GM23338 (cell line): Measurements from ENCODE around the gene GOLGB1. TPM values are rescaled to one million over a fixed set of nuclear protein-coding genes. Genes with fewer than 3 reads are reported as not detected.

Experiments
- ATAC-seq: fragments of 200-7000 bp; cut with Tn5 transposase; 3 replicates; pipeline ENCODE4 v1.9.1; 2020
- DNase-seq: peaks from one replicate; pipeline ENCODE4 v3.0.0-alpha.2; 2015; ENCODE audit warnings: low spot score
- H2AFZ ChIP-seq: fragments of 200-600 bp; sonication (generic); 2 replicates; pipeline ENCODE4 v1.8.0; 2016; ENCODE audit warnings: antibody characterized with exemption, mild to moderate bottlenecking, moderate library complexity
- H3F3A ChIP-seq: fragments of 200-600 bp; sonication (generic); replicated peaks from 2 replicates; pipeline ENCODE4 v1.8.0; 2017; ENCODE audit warnings: antibody characterized with exemption, mixed run types, low read depth
- H3K27ac ChIP-seq: fragments of 200-600 bp; sonication (generic); 2 replicates; pipeline ENCODE4 v1.6.1; 2016; ENCODE audit warnings: low read depth
- H3K27me3 ChIP-seq: fragments of 200-600 bp; sonication (generic); 2 replicates; pipeline ENCODE4 v1.8.0; 2016; ENCODE audit warnings: mild to moderate bottlenecking, mixed run types, moderate library complexity; ENCODE audit not compliant: insufficient read depth
- H3K36me3 ChIP-seq: fragments of 200-600 bp; sonication (generic); 2 replicates; pipeline ENCODE4 v1.8.0; 2016; ENCODE audit warnings: mild to moderate bottlenecking; ENCODE audit not compliant: insufficient read depth
- H3K4me1 ChIP-seq: fragments of 200-600 bp; sonication (generic); 2 replicates; pipeline ENCODE4 v1.8.0; 2016; ENCODE audit warnings: mild to moderate bottlenecking, moderate library complexity; ENCODE audit not compliant: insufficient read depth
- H3K4me2 ChIP-seq: fragments of 200-600 bp; sonication (generic); 2 replicates; pipeline ENCODE4 v1.7.1; 2017; ENCODE audit warnings: mixed run types
- H3K4me3 ChIP-seq: fragments of 200-600 bp; sonication (generic); 2 replicates; pipeline ENCODE4 v1.6.1; 2016; ENCODE audit warnings: mixed run types
- H3K79me2 ChIP-seq: fragments of 200-600 bp; sonication (generic); replicated peaks from 2 replicates; pipeline ENCODE4 v1.8.0; 2017; ENCODE audit warnings: mild to moderate bottlenecking; ENCODE audit not compliant: insufficient read depth
- H3K9me2 ChIP-seq: fragments of 200-600 bp; sonication (generic); 2 replicates; pipeline ENCODE4 v1.8.0; 2017; ENCODE audit not compliant: insufficient read depth
- H4K20me1 ChIP-seq: fragments of 200-600 bp; sonication (generic); replicated peaks from 2 replicates; pipeline ENCODE4 v1.8.0; 2017; ENCODE audit warnings: mild to moderate bottlenecking; ENCODE audit not compliant: insufficient read depth
- H3K27ac Mint-ChIP-seq: 2 replicates; pipeline ENCODE4 v1.8.0; 2020; ENCODE audit warnings: inconsistent platforms, mild to moderate bottlenecking, moderate library complexity, mixed read lengths
- H3K27me3 Mint-ChIP-seq: 3 replicates; pipeline ENCODE4 v1.8.0; 2022; ENCODE audit warnings: low read depth, mild to moderate bottlenecking, moderate library complexity, mixed read lengths, inconsistent platforms; ENCODE audit not compliant: insufficient read depth, poor library complexity
- H3K36me3 Mint-ChIP-seq: 3 replicates; pipeline ENCODE4 v1.8.0; 2021; ENCODE audit warnings: low read depth, mild to moderate bottlenecking, inconsistent platforms, moderate library complexity, mixed read lengths
- H3K4me1 Mint-ChIP-seq: 3 replicates; pipeline ENCODE4 v1.8.0; 2020; ENCODE audit warnings: mild to moderate bottlenecking, inconsistent platforms, mixed read lengths
- H3K4me3 Mint-ChIP-seq: 3 replicates; pipeline ENCODE4 v1.8.0; 2021; ENCODE audit warnings: moderate library complexity, mild to moderate bottlenecking, inconsistent platforms, mixed read lengths
- H3K9me3 Mint-ChIP-seq: 3 replicates; pipeline ENCODE4 v1.8.0; 2020; ENCODE audit warnings: moderate library complexity, mild to moderate bottlenecking, inconsistent platforms, mixed read lengths
- ETS1 ChIP-seq: IDR thresholded peaks from 2 replicates; pipeline ENCODE4 v1.6.1; 2016; ENCODE audit warnings: antibody characterized with exemption
- EZH2 ChIP-seq: fragments of 200-600 bp; sonication (generic); IDR thresholded peaks from one replicate; pipeline ENCODE4 v1.8.0; 2017; ENCODE audit warnings: antibody characterized with exemption, mild to moderate bottlenecking, low read depth; ENCODE audit not compliant: unreplicated experiment
- ZNF114 ChIP-seq: fragments of 250-450 bp; sonication (Bioruptor Pico); IDR thresholded peaks from 2 replicates; pipeline ENCODE4 v1.5.0; 2020; ENCODE audit warnings: mild to moderate bottlenecking, moderate library complexity
- polyA plus RNA-seq: library from polyadenylated mRNA; unstranded; fragments of >200 nt; fragmentation: Nextera tagmentation; extraction: Ambion mirVana; gene quantifications from 2 replicates; pipeline ENCODE4 v1.2.1, GENCODE V29; 2016
- total RNA-seq: library from RNA; depleted of rRNA; stranded (reverse); fragments of >200 nt; shearing (Covaris generic); gene quantifications from 2 replicates; pipeline ENCODE4 v1.2.3, GENCODE V29; 2014
- TF ChIP-seq, protein P1 (sequence below): fragments of 250-450 bp; sonication (Bioruptor Pico); IDR thresholded peaks from 2 replicates; pipeline ENCODE4 v1.5.0; 2020; ENCODE audit warnings: mild to moderate bottlenecking, moderate library complexity

GOLGB1 gene
- total and polyA plus RNA-seq, 2 experiments from 2014 or later: 34.5 to 56.8 TPM

GRCh38 chr3:121718205-121718846 is 31.2 kb downstream of the GOLGB1 start:
- peaks cover 37% of the 10 kb centered on the region for H3K36me3 ChIP-seq
- no peak overlapping the region for H2AFZ ChIP-seq
- H3K27ac Mint-ChIP-seq: no peak overlapping the region
- no peaks in the 10 kb centered on the region for H3K4me1 ChIP-seq
- no peak overlapping the region for H3K4me2 ChIP-seq
- TF ChIP-seq EZH2: no peak
- TF ChIP-seq ZNF114 (CRISPR knock-in tag): no peak
- TF ChIP-seq ETS1: no peak
- H4K20me1 ChIP-seq: no peaks in the 10 kb centered on the region
- no peak for DNase-seq
- H3K36me3 Mint-ChIP-seq: peaks cover 44% of the 10 kb centered on the region
- no peaks in the 10 kb centered on the region for H3K27me3 Mint-ChIP-seq
- no peak overlapping the region for H3K4me3 ChIP-seq
- ATAC-seq: no peak
- no peaks in the 10 kb centered on the region for H3F3A ChIP-seq
- no peaks in the 10 kb centered on the region for H3K79me2 ChIP-seq
- no peaks in the 10 kb centered on the region for H3K27me3 ChIP-seq
- no peak overlapping the region for H3K4me3 Mint-ChIP-seq
- H3K27ac ChIP-seq: no peak overlapping the region
- H3K9me2 ChIP-seq: no peaks in the 10 kb centered on the region
- no peaks in the 10 kb centered on the region for H3K9me3 Mint-ChIP-seq
- H3K4me1 Mint-ChIP-seq: no peaks in the 10 kb centered on the region

DNA sequence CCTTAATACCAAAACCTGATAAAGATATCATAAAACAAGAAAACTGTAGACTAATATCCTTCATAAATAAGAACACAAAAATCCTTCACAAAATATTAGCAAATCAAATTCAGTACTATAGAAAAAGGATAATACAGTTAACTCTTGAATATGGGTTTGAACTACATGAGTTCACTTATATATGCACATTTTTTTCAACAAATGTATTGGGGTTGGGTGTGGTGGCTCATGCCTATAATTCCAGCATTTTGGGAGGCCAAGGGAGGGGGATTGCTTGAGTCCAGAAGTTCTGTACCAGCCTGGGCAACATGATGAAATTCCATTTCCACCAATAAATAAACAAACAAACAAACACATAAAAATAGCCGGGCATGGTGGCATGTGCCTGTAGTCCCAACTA is 39.2 kb downstream of the GOLGB1 start:
- ATAC-seq (no peak), DNase-seq (no peak)
- H3K4me1 Mint-ChIP-seq: peaks cover 2% of the 10 kb centered on the region; the same call in 1 of the 3 replicates
- Histone ChIP-seq H3K9me2 (no peaks in the 10 kb centered on the region), H3K4me1 (no peaks in the 10 kb centered on the region), H3K79me2 (no peaks in the 10 kb centered on the region), H3K27me3 (no peaks in the 10 kb centered on the region), H3F3A (no peaks in the 10 kb centered on the region), H4K20me1 (no peaks in the 10 kb centered on the region), H3K4me2 (no peak overlapping the region), H2AFZ (no peak overlapping the region), H3K36me3 (no peaks in the 10 kb centered on the region; the same call in 1 of the 2 replicates), H3K4me3 (no peak overlapping the region), H3K27ac (no peak overlapping the region)
- H3K4me3 Mint-ChIP-seq: no peak overlapping the region
- H3K27ac Mint-ChIP-seq: no peak overlapping the region
- H3K36me3 Mint-ChIP-seq: peaks cover 19% of the 10 kb centered on the region
- TF ChIP-seq ZNF114 (CRISPR knock-in tag): no peak
- TF ChIP-seq, protein P1, sequence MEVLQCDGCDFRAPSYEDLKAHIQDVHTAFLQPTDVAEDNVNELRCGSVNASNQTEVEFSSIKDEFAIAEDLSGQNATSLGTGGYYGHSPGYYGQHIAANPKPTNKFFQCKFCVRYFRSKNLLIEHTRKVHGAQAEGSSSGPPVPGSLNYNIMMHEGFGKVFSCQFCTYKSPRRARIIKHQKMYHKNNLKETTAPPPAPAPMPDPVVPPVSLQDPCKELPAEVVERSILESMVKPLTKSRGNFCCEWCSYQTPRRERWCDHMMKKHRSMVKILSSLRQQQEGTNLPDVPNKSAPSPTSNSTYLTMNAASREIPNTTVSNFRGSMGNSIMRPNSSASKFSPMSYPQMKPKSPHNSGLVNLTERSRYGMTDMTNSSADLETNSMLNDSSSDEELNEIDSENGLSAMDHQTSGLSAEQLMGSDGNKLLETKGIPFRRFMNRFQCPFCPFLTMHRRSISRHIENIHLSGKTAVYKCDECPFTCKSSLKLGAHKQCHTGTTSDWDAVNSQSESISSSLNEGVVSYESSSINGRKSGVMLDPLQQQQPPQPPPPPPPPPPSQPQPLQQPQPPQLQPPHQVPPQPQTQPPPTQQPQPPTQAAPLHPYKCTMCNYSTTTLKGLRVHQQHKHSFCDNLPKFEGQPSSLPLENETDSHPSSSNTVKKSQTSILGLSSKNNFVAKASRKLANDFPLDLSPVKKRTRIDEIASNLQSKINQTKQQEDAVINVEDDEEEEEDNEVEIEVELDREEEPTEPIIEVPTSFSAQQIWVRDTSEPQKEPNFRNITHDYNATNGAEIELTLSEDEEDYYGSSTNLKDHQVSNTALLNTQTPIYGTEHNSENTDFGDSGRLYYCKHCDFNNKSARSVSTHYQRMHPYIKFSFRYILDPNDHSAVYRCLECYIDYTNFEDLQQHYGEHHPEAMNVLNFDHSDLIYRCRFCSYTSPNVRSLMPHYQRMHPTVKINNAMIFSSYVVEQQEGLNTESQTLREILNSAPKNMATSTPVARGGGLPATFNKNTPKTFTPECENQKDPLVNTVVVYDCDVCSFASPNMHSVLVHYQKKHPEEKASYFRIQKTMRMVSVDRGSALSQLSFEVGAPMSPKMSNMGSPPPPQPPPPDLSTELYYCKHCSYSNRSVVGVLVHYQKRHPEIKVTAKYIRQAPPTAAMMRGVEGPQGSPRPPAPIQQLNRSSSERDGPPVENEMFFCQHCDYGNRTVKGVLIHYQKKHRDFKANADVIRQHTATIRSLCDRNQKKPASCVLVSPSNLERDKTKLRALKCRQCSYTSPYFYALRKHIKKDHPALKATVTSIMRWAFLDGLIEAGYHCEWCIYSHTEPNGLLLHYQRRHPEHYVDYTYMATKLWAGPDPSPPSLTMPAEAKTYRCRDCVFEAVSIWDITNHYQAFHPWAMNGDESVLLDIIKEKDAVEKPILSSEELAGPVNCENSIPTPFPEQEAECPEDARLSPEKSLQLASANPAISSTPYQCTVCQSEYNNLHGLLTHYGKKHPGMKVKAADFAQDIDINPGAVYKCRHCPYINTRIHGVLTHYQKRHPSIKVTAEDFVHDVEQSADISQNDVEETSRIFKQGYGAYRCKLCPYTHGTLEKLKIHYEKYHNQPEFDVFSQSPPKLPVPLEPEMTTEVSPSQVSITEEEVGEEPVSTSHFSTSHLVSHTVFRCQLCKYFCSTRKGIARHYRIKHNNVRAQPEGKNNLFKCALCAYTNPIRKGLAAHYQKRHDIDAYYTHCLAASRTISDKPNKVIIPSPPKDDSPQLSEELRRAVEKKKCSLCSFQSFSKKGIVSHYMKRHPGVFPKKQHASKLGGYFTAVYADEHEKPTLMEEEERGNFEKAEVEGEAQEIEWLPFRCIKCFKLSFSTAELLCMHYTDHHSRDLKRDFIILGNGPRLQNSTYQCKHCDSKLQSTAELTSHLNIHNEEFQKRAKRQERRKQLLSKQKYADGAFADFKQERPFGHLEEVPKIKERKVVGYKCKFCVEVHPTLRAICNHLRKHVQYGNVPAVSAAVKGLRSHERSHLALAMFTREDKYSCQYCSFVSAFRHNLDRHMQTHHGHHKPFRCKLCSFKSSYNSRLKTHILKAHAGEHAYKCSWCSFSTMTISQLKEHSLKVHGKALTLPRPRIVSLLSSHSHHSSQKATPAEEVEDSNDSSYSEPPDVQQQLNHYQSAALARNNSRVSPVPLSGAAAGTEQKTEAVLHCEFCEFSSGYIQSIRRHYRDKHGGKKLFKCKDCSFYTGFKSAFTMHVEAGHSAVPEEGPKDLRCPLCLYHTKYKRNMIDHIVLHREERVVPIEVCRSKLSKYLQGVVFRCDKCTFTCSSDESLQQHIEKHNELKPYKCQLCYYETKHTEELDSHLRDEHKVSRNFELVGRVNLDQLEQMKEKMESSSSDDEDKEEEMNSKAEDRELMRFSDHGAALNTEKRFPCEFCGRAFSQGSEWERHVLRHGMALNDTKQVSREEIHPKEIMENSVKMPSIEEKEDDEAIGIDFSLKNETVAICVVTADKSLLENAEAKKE (CRISPR knock-in tag): no peak
- H3K27me3 Mint-ChIP-seq: no peaks in the 10 kb centered on the region
- no peaks in the 10 kb centered on the region for H3K9me3 Mint-ChIP-seq
